Lung (tissue), 12 donors: ENCODE measurements around the gene RBFOX1. TPM values are rescaled to one million over a fixed set of nuclear protein-coding genes. Genes with fewer than 3 reads are reported as not detected.
A peak's percentile ranks its signal among the peaks of the same experiment; 100 is the strongest.

Experiments
- ATAC-seq: fragments of 200-7000 bp; cut with Tn5 transposase; one replicate; pipeline ENCODE4 v1.9.1; 2020; ENCODE audit warnings: moderate number of reproducible peaks; ENCODE audit not compliant: insufficient read depth, low FRiP score
- DNase-seq, 3 donors: peaks; one replicate each; pipeline ENCODE4 v3.0.0-alpha.2; 2013 to 2017
- H3K27ac ChIP-seq, 2 donors: one replicate each; pipeline ENCODE4 v1.5.1; 2013; ENCODE audit warnings: mild to moderate bottlenecking in 2 of 2, moderate library complexity in 2 of 2, control low read depth in 1 of 2, inconsistent platforms in 1 of 2, low read depth in 1 of 2, low read length in 1 of 2
- H3K27me3 ChIP-seq, 3 donors: one replicate each; pipeline ENCODE4 v1.5.1; 2013; ENCODE audit warnings: low read length in 2 of 3; ENCODE audit not compliant: control insufficient read depth in 3 of 3, insufficient read depth in 3 of 3
- H3K36me3 ChIP-seq, 4 donors: one replicate each; pipeline ENCODE4 v1.5.1; 2013; ENCODE audit warnings: low read length in 4 of 4, mild to moderate bottlenecking in 1 of 4, moderate library complexity in 1 of 4; ENCODE audit not compliant: control insufficient read depth in 4 of 4, insufficient read depth in 4 of 4
- H3K4me1 ChIP-seq, 5 donors: one replicate each; pipeline ENCODE4 v1.5.1; 2013; ENCODE audit warnings: low read length in 5 of 5, mild to moderate bottlenecking in 2 of 5, moderate library complexity in 1 of 5; ENCODE audit not compliant: control insufficient read depth in 5 of 5, insufficient read depth in 5 of 5
- H3K4me3 ChIP-seq: one replicate; pipeline ENCODE4 v1.5.1; 2013; ENCODE audit warnings: mild to moderate bottlenecking, control low read depth, moderate library complexity
- H3K9ac ChIP-seq, 2 donors: one replicate each; pipeline ENCODE4 v1.5.1; 2013; ENCODE audit warnings: low read length in 2 of 2, control low read depth in 1 of 2; ENCODE audit not compliant: insufficient read depth in 1 of 2
- H3K9me3 ChIP-seq, 4 donors: one replicate each; pipeline ENCODE4 v1.5.1; 2013; ENCODE audit warnings: low read length in 3 of 4, mild to moderate bottlenecking in 1 of 4, moderate library complexity in 1 of 4; ENCODE audit not compliant: control insufficient read depth in 4 of 4, insufficient read depth in 3 of 4
- WGBS, 2 donors: extraction: QIAGEN DNeasy Blood & Tissue Kit; methylation state at CpG; one replicate each; pipeline ENCODE4 v1.1.7; 2013; 5-methylcytosine and 5-hydroxymethylcytosine counted together
- polyA plus RNA-seq, 2 donors: library from polyadenylated mRNA; stranded (reverse); fragments of 200-250 nt; gene quantifications; one replicate each; pipeline ENCODE4 v1.2.1, GENCODE V29; 2013
- total RNA-seq, 2 donors: library from RNA; depleted of rRNA in 1 of 2; stranded (reverse); fragments of >200 nt in 1 of 2; gene quantifications; one replicate each; pipeline ENCODE4 v1.2.1, GENCODE V29; 2014 to 2021
- TF ChIP-seq, protein P1 (sequence below): IDR thresholded peaks from 2 replicates; pipeline ENCODE4 v1.5.1; 2012; ENCODE audit warnings: mild to moderate bottlenecking; ENCODE audit errors: control extremely low read depth, extremely low read depth
- donor health status: control.
- donor health status: control.
- donor health status: Bipolar disorder and iron deficiency.
- donor health status: healthy.
- donor health status: DM: yes; HTN: yes; CAD: no.

RBFOX1 gene
- total and polyA plus RNA-seq, 4 donors: 0.55 to 3.0 TPM; not detected in 2

GRCh38 chr16:7343243-7343642, 10.6 kb downstream of the RBFOX1 start:
- H3K27ac ChIP-seq: no peak overlapping the region
- DNase-seq: peak; percentile 41 to 58 (median 57)
- TF ChIP-seq, protein P1, sequence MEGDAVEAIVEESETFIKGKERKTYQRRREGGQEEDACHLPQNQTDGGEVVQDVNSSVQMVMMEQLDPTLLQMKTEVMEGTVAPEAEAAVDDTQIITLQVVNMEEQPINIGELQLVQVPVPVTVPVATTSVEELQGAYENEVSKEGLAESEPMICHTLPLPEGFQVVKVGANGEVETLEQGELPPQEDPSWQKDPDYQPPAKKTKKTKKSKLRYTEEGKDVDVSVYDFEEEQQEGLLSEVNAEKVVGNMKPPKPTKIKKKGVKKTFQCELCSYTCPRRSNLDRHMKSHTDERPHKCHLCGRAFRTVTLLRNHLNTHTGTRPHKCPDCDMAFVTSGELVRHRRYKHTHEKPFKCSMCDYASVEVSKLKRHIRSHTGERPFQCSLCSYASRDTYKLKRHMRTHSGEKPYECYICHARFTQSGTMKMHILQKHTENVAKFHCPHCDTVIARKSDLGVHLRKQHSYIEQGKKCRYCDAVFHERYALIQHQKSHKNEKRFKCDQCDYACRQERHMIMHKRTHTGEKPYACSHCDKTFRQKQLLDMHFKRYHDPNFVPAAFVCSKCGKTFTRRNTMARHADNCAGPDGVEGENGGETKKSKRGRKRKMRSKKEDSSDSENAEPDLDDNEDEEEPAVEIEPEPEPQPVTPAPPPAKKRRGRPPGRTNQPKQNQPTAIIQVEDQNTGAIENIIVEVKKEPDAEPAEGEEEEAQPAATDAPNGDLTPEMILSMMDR: no peak
- ATAC-seq: no peak
- peaks cover 0 to 4% (median 1%) of the 10 kb centered on the region in 4 donors for H3K9me3 ChIP-seq
- H3K4me3 ChIP-seq: no peak overlapping the region
- H3K27me3 ChIP-seq: no peaks in the 10 kb centered on the region
- H3K9ac ChIP-seq: no peak overlapping the region
- H3K4me1 ChIP-seq: peaks cover 0 to 13% (median 0%) of the 10 kb centered on the region in 5 donors
- 79 to 84% methylated on average over 6 of the region's 6 CpGs for WGBS, 2 donors
- H3K36me3 ChIP-seq: no peaks in the 10 kb centered on the region

DNA sequence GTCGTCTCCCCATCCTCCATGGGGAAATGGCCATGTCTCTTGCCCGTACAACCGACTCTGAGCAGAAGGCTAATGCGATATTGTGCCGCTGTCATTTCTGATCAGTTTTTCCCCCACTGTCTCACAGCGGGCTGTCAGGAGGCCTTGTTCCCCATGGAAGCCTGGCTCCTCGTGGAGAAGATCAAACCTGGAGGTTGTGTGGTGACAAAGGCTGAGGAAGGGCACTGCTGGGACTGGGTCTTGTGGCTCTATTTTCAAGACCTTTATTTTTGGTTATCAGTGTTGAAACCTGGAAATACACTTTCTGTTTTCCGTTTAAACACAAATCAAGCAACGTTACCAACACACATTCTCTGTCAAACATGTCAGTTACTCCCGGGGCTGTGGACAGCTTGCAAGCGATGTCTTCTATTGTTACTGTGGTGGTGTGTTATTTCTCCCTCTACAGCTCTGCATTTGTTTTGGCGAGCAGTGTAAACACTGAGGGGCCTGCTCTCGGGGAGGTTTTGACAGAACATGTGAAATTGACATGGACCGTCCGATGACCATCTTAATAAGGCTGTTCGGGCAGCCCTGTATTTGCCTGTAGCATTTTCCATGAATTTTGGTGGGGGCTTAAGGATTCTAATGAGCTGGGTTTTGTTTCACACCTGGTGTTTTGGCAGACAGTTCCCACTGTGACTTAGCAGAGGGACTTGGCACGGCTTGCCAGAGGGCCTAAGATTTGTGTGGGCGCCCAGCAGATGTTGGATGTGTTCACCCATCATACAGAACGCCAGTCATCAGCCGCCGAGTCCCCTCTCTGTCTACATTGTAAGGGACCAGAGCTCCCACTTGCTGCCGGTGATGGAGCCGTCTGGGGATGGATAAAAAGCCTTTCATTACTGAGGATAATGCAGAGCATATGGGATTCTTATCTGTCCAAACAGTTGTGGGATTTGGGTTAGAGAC, 12.5 kb downstream of the RBFOX1 start:
- Histone ChIP-seq H3K4me3 (no peak overlapping the region), H3K9me3 (peaks cover 0 to 4% (median 1%) of the 10 kb centered on the region in 4 donors), H3K4me1 (peaks cover 0 to 15% (median 0%) of the 10 kb centered on the region in 5 donors), H3K36me3 (no peaks in the 10 kb centered on the region), H3K27ac (peak overlapping the region in 1 of 2 donors; percentile 68), H3K27me3 (no peaks in the 10 kb centered on the region), H3K9ac (no peak overlapping the region)
- TF ChIP-seq, protein P1: no peak
- ATAC-seq (no peak), DNase-seq (peak; percentile 51 to 56 (median 53))
- WGBS, 2 donors: 54 to 64% methylated on average over 23 of the region's 23 CpGs

DNA sequence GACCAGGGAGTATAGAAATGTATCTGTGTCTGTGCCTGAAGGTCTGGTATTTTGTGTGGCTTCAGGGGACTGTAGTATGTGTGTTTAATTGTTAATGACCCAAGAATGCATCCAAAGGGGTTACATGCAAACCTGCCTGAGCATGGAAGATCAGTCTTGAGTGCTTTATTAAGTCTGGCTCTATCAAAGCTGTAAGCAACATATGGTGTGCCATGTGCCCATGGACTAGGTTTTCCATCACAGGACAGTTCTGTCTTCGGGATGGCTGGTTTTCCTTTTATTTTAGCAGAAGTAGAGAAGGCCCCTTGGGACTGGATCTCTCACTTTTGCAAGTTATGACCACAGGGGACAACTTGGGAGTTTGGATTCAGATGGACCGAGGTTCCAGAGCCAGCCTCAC, 18.2 kb downstream of the RBFOX1 start:
- ATAC-seq: no peak
- H3K9me3 ChIP-seq: peaks cover 0 to 2% (median 0%) of the 10 kb centered on the region in 4 donors
- H3K36me3 ChIP-seq: no peaks in the 10 kb centered on the region
- TF ChIP-seq, protein P1: no peak
- H3K27me3 ChIP-seq: no peaks in the 10 kb centered on the region
- WGBS, 2 donors: 83 to 88% methylated on average over 2 of the region's 2 CpGs
- no peak overlapping the region for H3K4me3 ChIP-seq
- no peak overlapping the region for H3K9ac ChIP-seq
- H3K27ac ChIP-seq: no peak overlapping the region
- DNase-seq: no peak
- peaks cover 0 to 8% (median 0%) of the 10 kb centered on the region in 5 donors for H3K4me1 ChIP-seq
